ENCODE measurements around the gene EYS. TPM values are rescaled to one million over a fixed set of nuclear protein-coding genes. Genes with fewer than 3 reads are reported as not detected.

EYS gene
- total and polyA plus RNA-seq, 8 donors: 0.55 to 0.58 TPM; not detected in 6

DNA sequence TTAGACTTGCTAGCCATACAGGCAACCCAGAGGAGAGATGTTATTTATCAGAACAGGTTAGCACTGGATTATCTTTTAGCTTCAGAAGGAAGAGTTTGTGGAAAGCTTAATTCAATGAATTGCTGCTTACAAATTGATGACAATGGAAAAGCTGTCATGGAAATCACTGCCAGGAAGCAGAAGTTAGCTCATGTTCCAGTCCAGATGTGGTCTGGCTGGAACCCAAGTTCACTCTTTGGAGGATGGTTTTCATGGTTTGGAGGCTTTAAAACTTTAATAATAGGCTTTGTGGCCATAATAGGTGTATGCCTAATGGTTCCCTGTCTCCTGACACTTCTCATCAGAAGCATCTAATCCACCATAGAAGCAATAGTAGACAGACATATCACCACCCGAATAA lies 1372.4 kb downstream of the EYS start:
- DNase-seq: no peak
- H3K4me3 ChIP-seq: no peak overlapping the region
- intact Hi-C loops (cut with DNase I; ENCODE audit: low total_unique reads): no loop called here
- 82 to 100% (median 95%) methylated on average over 1 of the region's 1 CpG for WGBS, 5 donors
- H3K9me3 ChIP-seq: peaks cover 0 to 7% (median 0%) of the 10 kb centered on the region in 4 donors
- no peak overlapping the region for H3K27ac ChIP-seq
- TF ChIP-seq, protein P1, sequence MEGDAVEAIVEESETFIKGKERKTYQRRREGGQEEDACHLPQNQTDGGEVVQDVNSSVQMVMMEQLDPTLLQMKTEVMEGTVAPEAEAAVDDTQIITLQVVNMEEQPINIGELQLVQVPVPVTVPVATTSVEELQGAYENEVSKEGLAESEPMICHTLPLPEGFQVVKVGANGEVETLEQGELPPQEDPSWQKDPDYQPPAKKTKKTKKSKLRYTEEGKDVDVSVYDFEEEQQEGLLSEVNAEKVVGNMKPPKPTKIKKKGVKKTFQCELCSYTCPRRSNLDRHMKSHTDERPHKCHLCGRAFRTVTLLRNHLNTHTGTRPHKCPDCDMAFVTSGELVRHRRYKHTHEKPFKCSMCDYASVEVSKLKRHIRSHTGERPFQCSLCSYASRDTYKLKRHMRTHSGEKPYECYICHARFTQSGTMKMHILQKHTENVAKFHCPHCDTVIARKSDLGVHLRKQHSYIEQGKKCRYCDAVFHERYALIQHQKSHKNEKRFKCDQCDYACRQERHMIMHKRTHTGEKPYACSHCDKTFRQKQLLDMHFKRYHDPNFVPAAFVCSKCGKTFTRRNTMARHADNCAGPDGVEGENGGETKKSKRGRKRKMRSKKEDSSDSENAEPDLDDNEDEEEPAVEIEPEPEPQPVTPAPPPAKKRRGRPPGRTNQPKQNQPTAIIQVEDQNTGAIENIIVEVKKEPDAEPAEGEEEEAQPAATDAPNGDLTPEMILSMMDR (IDR thresholded peaks at IDR 0.05): no peak
- no peak for TF ChIP-seq POLR2A (IDR thresholded peaks at IDR 0.05)
- no peak for TF ChIP-seq POLR2AphosphoS5 (IDR thresholded peaks at IDR 0.05)
- no peak for TF ChIP-seq EP300 (IDR thresholded peaks at IDR 0.05)
- H3K27me3 ChIP-seq: no peaks in the 10 kb centered on the region
- no peaks in the 10 kb centered on the region for H3K36me3 ChIP-seq
- H3K4me1 ChIP-seq: no peaks in the 10 kb centered on the region

GRCh38 chr6:64330694-64331307 lies 1376.2 kb downstream of the EYS start:
- Histone ChIP-seq H3K9me3 (no peaks in the 10 kb centered on the region), H3K27me3 (no peaks in the 10 kb centered on the region), H3K4me3 (no peak overlapping the region), H3K4me1 (no peaks in the 10 kb centered on the region), H3K36me3 (no peaks in the 10 kb centered on the region), H3K27ac (no peak overlapping the region)
- DNase-seq: peak; percentile 83
- intact Hi-C loops (cut with DNase I; ENCODE audit: low total_unique reads): no loop called here
- TF ChIP-seq, protein P1 (IDR thresholded peaks at IDR 0.05): peak in 5 of 7 experiments; percentile 26 to 57 (median 55)
- TF ChIP-seq POLR2AphosphoS5 (IDR thresholded peaks at IDR 0.05): no peak
- TF ChIP-seq EP300 (IDR thresholded peaks at IDR 0.05): no peak
- TF ChIP-seq POLR2A (IDR thresholded peaks at IDR 0.05): no peak
- WGBS, 5 donors: 30 to 45% (median 32%) methylated on average over 5 of the region's 5 CpGs

DNA sequence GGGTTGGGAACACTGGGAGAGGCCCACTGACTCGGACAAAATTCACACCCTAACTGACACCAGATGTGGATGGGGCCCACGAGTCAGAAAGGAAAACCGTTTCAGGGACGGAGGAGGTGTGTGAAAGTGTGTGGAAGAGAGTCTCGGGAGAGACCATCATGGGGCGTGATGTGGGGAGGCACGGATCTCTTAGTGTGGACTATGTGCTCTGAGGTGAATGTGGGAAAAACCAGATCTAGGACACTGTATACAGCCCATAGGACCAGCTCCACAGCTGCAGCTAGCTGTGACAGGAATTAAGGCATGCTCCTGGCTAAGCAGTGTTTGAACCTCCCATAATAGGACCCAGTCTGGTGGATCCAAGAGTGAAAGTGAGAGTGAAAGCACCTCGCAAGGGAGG lies 1380.1 kb downstream of the EYS start:
- H3K4me1 ChIP-seq: no peaks in the 10 kb centered on the region
- no peak for DNase-seq
- no peaks in the 10 kb centered on the region for H3K9me3 ChIP-seq
- WGBS, 5 donors: 80 to 92% (median 90%) methylated on average over 8 of the region's 8 CpGs
- H3K36me3 ChIP-seq: no peaks in the 10 kb centered on the region
- H3K27ac ChIP-seq: no peak overlapping the region
- H3K4me3 ChIP-seq: no peak overlapping the region
- H3K27me3 ChIP-seq: no peaks in the 10 kb centered on the region
- no peak for TF ChIP-seq POLR2AphosphoS5 (IDR thresholded peaks at IDR 0.05)
- TF ChIP-seq EP300 (IDR thresholded peaks at IDR 0.05): no peak
- TF ChIP-seq, protein P1 (IDR thresholded peaks at IDR 0.05): no peak
- TF ChIP-seq POLR2A (IDR thresholded peaks at IDR 0.05): no peak
- intact Hi-C loops (cut with DNase I; ENCODE audit: low total_unique reads): no loop called here

GRCh38 chr6:64325093-64325492 lies 1381.9 kb downstream of the EYS start:
- no peak for DNase-seq
- H3K27me3 ChIP-seq: no peaks in the 10 kb centered on the region
- H3K4me1 ChIP-seq: no peaks in the 10 kb centered on the region
- H3K27ac ChIP-seq: no peak overlapping the region
- H3K4me3 ChIP-seq: no peak overlapping the region
- H3K9me3 ChIP-seq: no peaks in the 10 kb centered on the region
- intact Hi-C loops (cut with DNase I; ENCODE audit: low total_unique reads): no loop called here
- WGBS, 5 donors: 47 to 60% (median 56%) methylated on average over 2 of the region's 2 CpGs
- TF ChIP-seq EP300 (IDR thresholded peaks at IDR 0.05): no peak
- no peak for TF ChIP-seq POLR2A (IDR thresholded peaks at IDR 0.05)
- TF ChIP-seq POLR2AphosphoS5 (IDR thresholded peaks at IDR 0.05): no peak
- TF ChIP-seq, protein P1 (IDR thresholded peaks at IDR 0.05): no peak
- H3K36me3 ChIP-seq: no peaks in the 10 kb centered on the region

All from stomach (tissue), 9 donors.